Activated CD4-positive, alpha-beta T cell treated with anti-CD3 and anti-CD28 coated beads for 48 hours (primary cell): ENCODE measurements around the gene METTL14.

ENCODE experiments used
- DNase-seq: peaks from one replicate; pipeline ENCODE4 v3.0.0-alpha.2; 2020

METTL14 gene

DNA sequence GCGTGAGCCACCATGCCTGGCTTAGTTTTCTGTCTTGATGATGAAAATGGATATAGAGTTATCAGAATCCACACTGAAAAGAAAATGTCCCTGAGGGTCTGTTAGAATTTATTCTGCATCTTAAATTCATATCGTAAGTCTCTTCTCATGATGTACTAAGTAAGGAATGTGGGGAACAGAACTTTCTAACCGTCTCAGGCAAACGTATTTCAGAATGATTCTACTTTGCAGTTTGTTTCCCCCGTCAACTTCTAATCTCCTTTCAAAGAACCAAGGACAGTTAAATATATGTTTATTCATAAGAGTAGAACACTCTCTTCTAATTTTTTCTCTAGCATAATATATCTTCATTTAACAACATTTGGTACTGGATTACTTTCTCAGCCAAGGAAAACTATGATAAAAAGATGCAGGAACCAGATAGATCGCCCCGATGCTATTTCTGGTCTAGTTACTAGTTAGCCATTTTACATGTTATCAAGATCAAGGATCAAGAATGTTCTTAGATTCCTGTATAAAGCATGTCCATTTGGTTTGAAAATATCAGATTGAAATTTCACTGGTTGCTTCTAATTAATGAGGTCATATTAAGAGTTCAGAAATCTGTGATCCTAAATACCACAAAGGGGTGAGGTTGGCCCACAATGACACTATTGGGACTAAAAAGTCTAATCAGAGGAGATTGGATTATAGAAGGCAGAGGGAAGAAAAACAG, 49.5 kb downstream of the METTL14 start:
- no peak for DNase-seq

DNA sequence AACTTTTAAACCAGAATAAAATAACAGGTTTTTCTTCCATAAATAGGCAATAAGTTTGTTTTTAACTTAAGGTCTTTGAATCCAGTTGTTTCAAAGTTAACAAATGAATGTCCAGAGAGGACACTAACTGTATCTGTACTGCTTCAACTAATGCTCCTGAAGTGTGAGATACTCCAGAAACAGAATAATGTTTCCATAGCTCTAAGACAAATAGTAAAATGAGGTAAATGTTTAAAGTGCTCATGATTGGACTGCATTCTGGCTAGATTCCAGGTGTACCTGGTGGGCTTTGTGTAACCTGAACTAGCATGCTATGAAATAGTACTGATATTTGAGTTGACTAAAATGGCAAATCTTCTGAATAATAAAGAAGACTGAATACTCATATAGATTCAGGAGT, 51.7 kb downstream of the METTL14 start:
- no peak for DNase-seq

DNA sequence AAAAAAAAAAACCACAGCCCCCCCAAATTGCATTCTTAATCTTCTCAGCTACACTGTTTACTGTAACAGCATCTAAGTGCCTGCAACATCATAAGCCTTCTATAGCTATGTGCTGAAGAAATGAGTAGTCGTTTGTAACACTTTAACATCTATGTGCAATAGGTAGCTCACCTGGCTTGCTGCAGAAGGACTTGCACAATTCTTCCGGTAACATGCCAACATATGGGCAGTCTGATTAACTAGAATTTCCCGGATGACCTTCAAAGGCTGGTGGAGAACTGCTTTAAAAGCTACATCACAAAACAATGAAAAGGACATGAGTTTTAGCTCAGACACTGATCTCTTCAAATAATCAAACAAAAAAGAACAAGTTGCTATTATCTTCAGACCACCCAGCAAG, 52.9 kb downstream of the METTL14 start:
- DNase-seq = no peak

DNA sequence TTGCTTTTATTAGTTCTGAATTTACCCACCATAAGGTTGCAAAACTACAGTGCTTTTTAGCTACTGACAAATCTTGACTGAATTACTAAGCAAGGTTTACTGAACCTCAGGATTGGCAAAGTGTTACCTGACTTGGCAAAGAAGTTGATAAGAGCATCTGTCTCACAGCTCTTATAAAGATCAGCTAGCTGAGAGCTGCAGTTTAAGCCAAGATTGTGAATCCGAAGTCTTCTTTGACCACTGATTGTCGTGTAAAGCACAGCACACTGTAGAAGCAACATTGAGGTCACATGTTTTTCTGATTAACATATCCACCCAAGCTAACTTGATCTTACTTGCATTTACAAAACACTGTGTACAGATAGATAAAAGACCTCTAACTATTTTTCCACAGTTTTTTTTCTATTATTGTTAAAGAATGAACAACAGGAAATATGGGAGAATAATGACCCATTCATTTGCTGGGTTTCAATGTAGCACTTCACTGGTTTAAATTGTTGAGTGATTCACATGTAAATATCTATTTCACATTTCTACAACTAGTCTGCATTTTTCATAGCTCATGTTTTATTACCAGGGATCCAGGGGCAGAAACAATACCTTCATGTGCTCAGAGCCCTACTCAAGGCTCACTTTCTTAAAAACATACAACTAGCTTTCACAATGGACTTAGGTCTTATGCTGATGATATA, 54.0 kb downstream of the METTL14 start:
- no peak for DNase-seq

DNA sequence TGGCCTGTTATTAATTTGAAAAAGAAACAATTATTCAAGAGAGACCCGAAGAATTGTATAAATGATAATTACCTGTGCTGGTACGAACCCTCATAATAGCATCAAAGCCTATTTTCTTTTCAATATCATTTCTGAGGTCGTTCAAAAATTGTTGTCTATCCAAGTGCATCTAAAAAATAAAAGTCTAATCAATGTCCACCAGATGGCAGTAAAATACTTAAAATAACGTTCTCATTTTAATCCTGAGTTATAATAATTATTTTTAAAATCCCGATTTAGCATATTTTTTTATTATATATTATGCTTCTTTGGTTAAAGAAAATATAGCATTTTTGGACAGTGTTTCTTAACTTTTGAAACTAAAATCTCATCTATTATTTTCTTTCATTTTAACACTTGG, 55.7 kb downstream of the METTL14 start:
- DNase-seq = no peak

DNA sequence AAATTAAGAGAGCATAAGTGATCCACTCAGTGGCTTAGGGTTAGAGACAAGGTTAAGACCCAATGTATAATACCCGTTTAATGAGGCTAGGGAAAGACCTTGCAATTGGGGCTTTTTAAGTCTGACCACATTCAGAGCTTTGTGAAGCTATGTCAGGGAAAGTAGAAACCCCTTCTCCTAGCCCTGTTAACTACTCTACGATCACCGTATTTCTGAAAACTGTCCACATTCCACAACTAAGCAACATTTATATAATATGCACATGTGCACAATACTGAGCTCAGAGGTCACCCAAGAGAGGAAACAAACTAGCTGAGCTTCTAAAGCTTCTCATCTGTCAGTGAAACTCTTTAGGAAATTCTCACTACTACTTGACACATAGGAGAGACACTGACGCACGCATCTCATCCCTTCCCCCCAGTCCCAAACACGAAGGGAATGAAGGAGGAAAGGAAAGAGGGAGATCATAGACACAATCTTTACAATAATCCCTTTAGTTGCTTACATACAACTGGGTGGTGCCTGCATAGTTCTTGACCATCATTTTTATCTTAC, 56.2 kb downstream of the METTL14 start:
- DNase-seq = no peak

DNA sequence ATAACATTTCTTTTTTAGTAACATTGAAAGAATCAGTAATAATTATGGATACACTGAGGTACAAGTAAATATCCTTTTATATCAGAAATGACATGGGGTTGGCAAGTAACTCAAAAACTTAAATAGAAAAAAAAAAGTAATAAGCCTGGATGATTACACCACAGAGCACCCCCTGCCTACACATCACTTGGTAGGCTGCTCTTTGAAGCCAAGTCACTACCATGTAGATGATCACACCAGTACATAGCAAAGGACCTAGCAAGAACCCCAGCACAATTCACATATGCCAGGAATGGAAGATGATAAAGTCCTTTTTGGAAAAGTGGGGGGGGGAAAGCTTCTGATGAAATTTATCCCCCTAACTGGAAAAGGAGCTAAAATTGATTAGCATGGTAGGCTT, 56.9 kb downstream of the METTL14 start:
- DNase-seq = no peak

DNA sequence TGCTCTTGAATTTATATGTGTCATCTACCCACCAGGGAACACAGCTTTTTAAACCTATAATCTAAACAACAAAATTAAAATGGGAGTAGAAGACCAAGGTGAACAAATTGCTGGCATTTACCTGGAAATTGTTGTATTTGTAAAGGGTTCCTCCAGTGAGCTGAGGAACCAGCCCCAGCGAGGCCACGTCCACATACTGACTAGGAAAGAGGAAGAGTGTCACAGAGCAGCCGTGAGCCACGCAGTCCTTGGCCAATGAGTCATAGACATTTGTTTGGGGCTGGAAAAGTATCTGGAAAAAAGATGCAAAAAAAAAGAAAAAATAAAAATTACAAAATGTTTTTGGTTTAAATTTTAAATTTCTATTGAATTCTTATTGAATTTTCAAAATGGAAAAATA, 58.7 kb downstream of the METTL14 start:
- DNase-seq = no peak

DNA sequence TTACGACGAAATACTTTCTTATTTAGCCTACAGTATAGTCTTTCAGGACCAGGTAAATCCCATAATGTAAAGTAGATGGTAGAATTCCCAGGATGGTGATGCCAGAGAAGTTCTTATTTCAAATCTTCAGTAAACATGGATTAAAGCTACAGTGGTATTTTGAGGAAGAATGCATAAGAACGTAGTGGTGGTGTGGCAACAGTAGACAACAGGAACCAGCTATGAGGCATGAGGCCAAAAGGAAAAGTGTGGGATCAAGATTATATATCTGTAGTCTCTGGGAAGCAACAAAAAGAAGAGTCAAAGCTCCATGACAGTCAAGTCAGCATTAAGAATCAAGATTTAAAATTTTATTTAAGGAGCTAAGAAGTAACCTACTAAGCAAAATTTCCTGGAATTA, 60.2 kb downstream of the METTL14 start:
- DNase-seq = no peak

DNA sequence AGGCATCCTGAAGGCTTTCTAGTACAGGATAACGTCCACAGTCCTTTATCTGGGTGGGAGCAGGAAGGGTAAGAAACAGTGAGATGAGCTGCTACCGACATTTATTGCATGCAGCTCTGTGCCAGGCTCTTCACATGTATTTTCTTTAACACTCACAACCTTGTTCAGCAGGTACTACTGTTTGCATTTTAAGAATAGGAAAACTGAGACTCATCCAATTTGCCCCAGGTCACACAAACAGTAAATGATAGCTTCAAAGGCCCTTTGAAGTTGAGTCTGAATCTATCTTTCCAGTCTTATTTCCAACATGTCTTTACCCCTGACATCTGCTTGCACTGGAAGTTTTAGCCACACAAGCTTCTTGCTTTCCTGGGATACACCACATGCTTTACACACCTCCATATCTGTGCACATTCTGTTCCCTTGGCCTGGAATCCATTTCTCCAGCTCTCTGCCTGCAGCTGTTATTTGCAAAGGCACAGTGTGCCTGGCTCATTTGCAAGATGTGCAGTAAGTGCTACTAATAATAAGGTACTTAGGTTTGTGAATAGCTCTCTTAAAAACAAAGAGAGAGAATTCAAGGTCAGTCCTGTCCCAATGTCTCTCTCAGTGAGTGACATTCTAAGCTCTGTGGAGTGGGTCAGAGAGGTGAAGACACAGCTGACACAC, 61.2 kb downstream of the METTL14 start:
- DNase-seq = no peak

DNA sequence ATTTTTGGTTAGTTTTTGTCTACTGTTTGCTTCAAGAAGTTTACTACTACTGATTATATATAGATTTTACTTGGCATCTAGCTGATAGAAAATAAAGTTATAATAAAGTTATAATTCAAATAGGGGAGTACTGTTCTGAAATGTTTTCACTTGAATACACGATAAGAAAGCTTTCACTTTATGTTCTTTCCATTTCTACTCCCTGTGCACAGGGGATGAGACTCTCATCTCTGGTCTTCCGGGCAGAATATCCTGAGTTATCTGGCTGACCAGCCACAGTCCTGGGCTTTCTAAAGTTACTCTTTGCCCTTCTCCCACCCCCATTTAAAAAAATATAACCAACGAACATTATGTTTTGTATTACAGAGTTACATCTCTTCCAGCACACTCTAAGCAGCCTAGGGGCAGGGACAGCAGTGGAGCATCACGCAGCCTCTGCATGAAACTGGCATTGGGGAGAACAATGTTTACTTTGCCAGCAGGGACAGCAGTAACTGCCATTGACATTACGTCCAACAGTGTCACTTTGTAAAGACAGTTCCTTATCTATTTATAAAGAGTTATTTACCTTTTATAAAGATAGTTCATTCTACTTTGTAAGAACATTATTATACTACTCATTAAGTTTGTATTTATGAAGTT, 64.3 kb downstream of the METTL14 start:
- no peak for DNase-seq

DNA sequence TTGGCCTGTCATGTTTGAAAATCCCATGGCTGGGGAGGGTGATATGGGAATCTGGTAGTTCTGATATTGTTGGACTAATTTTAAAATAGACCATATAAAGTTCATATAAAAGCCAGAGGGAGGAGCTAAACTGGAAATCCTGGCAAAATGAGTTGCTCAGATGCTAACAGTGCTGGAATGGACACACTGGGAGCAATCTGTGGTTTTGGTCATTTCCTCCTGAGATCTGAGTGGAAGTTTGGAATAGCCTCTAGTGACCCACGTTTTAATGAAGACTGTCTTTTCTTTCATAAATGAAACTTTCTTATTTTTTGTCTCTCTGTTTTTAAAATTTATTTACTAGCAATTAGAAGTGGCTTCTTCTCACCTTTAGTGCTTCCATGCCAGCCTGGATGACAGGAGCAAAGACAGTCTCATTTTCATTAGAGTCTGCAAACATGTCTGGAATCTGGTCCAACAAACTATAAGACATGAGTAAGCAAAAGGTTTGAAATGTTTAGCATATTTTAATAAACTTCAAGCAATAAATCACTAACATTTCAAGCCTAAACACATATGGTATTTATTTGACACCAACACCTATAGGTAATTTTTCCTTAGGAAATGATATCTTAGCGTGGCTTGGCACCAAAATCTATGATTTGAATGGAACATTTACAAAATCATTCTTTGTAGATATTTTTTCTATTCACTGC, 66.6 kb downstream of the METTL14 start:
- no peak for DNase-seq

DNA sequence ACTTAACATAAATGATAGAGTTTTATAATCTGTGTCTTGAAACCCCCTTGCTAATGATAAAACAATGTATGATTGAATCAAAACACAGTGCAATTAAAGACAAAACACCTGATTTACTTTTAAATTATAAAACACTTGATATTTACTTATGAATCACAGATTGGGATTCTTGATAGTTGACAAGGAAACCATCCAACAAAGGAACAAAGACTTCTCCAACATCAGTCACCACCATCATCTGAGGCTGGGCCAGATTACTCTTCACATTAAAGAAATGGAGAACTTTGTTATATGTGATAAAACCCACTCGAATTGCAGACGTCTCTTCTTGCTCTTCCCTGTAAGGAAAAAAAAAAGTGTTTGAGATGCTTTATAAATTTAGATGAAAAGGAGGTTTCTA, 67.4 kb downstream of the METTL14 start:
- no peak for DNase-seq

DNA sequence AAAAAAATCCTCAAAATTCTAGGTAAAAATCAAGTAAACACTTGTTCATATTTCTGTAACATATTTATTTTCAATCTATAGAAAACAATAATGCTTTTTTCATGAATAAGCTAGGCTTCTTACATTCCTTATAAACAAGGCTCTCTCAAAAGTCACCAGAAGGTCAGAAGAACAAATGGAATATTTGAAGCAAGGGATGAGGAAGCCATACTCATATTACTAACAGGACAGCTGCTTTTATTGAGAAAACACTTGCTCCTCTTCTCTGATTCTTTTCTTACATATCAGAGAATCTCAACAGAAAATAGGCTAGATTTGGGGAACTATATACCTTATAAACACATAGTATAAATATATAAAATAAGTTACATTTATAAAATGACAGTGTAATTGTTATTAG, 67.9 kb downstream of the METTL14 start:
- DNase-seq = no peak

DNA sequence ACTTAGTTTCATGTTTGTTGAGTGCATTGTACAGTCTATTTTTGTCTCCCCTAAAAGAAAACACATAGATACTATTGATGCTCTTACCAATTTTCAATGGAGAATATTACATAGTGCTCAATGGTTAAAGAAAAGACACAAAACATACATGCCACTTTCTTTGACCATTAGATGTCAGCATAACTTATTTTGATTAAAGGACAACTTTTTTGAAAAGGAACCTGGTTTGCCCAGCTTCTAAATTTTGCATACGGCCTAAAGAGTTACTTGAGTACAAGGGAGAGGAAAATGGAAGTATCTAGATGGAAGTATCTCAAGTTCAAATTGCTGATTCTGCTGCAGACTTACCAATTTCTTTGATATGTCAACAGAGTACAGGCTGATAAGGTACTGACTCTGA, 68.5 kb downstream of the METTL14 start:
- no peak for DNase-seq

DNA sequence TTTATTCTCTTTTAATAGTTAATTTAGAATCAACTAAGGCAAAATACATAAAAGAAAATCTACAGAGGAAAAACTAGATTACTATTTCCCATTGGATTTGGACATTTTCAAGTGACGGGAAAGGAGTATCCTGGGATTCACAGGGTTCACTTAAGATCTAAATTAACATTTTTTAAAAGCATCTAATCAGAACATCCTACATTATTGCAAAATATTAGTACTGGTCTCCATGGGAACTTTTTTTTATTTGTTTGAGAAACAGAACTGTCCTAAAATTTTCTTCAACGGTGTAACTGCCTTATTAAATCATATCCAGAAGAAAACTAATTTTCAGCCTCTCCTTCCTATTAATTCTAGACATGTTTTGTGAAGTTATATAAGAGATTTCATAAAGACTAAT, 69.7 kb downstream of the METTL14 start:
- DNase-seq = no peak

DNA sequence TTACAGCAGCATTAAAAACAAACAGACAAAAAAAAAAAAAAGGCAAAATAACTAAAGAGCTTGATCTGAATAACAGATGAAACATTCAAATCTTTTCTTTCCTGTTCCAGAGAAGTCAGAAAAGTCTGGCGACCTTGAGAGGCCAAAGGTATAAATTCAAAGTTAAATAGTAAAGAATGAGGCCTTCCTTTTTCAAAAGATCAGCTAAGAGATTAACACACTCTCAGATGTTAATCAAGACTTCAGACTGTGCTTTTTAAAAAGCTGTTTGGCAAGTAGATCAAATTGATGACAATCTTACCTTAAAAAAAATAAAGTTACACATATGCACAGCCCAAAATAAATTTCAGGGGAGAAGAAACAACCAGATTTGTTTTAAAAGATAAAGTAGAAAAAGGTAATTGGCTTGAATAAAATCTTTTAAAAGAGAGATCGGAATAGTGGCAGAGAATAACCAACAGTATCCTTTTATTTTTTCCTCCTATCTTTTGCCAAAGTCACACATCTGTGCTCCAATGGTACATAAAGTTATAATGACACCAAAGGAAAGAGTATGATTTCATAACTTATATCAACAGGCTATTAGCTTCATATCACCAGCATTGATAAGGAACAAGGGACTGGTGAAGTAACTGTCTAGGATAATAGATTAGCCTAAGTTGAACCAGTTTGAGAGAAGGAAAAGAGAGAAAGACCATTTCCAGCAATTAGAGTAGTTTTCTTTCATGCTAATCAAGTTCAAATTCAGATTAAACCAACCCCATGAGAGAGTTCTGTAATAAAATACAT, 70.4 kb downstream of the METTL14 start:
- no peak for DNase-seq

DNA sequence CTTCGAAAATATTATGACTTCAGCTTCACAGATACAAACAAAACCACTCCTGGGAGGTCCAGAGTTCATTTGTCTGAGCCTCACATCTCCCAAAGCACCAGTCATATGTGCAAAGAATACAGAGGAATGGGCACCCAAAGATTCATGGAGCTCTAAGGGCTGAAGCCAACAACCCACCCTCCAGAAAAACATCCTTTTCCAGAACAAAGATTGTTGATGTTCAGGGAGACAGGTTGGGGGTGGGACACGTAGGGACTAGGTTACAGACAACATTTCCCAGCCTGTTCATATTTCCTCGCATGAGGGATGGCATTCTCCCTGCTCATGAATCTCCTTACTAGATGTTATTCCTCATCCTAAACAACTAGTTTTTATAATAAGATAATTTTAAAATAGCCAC, 71.2 kb downstream of the METTL14 start:
- no peak for DNase-seq

DNA sequence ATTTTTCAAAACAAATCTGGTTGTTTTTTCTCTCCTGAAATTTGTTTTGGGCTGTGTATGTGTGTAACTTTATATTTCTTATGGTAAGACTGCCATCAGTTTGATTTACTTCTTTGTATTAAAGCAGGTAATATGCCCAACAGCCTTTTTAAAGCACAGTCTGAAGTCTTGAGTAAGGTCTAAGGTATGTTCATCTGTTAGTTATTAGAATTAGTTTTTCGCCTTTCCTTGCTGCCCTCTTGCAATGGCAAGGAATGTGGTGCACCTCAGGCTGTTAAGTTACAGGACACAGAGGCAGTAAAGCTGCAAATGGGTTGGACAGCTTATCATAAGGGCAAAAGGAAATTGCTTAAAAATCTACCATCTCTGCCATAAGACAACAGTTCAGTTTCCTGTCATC, 71.8 kb downstream of the METTL14 start:
- DNase-seq = no peak

DNA sequence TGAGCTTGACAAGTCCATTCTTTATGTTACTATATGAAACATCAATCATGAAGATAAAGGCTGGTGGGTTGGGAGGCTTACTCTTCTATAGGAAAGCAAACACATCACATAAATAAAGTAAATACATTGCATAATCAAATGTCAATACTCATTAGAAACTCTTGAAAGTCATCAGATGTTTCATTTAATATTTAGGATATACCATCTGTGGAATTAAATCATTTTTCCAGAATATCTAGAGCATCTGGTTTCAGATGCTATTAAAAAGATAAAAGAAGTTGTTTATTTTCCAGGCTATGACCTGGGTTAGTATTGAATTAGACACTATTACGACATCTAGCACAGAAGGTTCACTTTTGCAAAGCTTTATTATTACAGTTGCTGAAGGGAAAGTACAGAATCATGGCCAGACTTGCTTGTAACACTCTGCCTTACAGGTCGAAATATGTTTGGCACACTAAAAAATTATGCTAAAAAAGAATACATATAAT, 72.6 kb downstream of the METTL14 start:
- no peak for DNase-seq

DNA sequence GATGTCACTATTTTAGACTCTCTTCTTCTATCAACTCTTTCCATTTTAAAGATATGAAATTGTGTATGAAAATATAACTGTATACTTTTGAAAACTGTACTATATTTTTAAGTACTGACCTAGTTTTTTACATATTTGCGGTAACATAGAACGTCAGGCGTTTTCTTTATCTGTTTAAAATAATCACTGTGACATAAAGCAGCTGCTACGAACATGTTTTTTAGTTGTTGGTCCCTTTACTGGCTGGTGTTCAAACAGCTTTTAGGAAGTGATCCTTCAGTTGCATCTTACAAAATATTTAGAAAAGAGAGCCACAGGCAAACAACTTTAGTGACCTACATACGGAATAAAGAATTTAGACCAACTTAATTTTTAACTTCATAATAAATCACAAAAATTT, 73.1 kb downstream of the METTL14 start:
- DNase-seq = no peak

DNA sequence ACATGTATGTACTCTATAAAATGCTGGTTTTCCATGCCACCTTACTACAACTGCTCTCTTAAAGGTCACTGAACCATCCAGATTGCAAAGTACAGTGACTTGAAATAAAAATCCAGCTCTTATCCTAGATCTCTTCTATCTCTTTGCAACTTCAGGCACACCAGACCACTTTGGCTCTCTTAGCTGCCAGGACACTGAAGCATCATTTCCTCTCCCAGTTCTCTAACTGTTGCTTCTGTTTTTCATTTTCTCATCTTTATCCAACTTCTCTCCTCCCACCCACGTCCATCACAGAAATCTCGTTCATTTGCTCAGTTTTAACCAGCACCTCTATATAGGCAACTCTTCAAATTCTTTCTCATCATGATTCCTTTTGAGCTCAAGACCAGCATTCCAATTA, 74.3 kb downstream of the METTL14 start:
- DNase-seq = no peak
